NCI-H2227 (cell line): Measurements from ENCODE around the gene DENND11.

Experiments
- DNase-seq: peaks from one replicate; lab custom pipeline; 2025; ENCODE audit not compliant: unreplicated experiment; lab: John Stamatoyannopoulos, UW

The DENND11 gene, protein sequence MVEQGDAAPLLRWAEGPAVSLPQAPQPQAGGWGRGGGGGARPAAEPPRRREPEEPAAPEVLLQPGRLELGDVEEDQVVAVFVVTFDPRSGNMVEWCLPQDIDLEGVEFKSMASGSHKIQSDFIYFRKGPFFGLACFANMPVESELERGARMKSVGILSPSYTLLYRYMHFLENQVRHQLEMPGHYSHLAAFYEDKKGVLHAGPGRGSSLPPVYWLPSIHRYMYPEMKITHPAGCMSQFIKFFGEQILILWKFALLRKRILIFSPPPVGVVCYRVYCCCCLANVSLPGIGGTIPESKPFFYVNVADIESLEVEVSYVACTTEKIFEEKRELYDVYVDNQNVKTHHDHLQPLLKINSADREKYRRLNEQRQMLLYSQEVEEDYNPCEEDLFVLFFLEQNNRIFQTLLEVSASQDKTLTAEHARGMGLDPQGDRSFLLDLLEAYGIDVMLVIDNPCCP

GRCh38 chr7:141702047-141702567, at the start of gene DENND11:
Gene DENND11, minus strand, starts transcription at chr7:141702166. Its CDS starts 13 bp downstream, at chr7:141702153.
- DNase-seq, result peak; percentile 74

DNA sequence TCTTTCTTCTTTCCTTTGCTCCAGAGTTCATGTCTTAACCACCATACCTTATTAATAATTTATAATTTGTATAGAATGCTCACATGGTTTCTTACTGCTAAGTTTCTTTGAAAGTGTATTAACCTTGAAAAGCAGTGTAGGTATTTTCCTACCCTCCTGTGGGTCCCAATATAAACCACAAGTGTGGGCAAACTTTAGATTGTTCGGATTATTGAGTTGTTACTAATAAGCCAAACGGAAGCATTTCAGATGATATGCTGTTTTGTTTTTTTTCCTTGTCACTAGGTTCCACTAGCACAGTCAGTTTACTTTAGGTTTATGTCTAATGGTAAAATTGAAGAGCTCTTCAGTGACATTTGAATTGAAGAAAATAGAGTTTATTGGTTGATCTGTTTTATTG, 46.4 kb upstream of the DENND11 start:
- DNase-seq, result no peak

DNA sequence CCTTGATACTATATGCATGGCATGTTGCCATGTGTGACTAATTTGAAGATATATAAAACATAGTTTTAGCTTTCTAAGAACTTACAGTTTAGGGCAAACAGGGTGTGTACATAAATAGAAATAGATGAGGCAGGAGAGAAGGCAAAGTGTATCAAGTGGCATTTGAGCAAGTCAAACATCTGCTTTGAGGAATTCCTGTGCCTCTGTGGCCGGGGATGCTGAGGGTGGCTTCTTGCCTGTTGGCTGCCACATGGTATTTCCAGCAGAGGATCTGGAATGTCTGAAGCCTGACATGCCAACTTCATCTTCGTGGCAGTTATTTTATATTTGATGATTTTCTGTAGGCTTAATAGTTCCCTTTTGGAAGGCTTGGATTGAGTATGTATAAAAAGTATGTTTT, 42.2 kb upstream of the DENND11 start:
- DNase-seq, result no peak

- DNase-seq, result no peak
Observed at GRCh38 chr7:141742229-141742628, 40.3 kb upstream of the DENND11 start.

DNA sequence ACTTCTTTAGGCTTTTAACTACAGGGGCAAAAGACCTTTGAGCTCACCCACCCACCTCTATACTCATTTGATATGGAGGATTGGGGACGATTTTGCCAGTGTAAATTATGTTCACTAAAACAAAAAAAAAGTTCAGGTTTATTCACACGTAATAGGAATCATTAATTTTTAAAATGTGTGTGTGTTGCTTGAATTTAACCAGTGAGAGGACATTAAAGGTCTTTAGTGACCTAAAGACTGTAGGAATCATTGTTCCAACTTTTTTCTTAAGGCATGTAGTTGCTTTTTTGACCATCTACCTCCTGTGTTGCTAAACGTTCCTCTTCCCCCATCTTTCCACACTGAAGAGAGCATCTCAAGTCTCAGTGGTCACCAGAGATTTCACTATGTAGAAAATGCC, 37.3 kb upstream of the DENND11 start:
- DNase-seq, result no peak

- DNase-seq, result no peak
Observed at GRCh38 chr7:141738592-141739013, 36.6 kb upstream of the DENND11 start.

GRCh38 chr7:141737836-141738591, 36.0 kb upstream of the DENND11 start, which contains the start of gene SSBP1:
Gene SSBP1, plus strand, starts transcription at chr7:141738358. Its CDS starts 809 bp downstream, at chr7:141739167.
- DNase-seq, result peak; percentile 98

DNA sequence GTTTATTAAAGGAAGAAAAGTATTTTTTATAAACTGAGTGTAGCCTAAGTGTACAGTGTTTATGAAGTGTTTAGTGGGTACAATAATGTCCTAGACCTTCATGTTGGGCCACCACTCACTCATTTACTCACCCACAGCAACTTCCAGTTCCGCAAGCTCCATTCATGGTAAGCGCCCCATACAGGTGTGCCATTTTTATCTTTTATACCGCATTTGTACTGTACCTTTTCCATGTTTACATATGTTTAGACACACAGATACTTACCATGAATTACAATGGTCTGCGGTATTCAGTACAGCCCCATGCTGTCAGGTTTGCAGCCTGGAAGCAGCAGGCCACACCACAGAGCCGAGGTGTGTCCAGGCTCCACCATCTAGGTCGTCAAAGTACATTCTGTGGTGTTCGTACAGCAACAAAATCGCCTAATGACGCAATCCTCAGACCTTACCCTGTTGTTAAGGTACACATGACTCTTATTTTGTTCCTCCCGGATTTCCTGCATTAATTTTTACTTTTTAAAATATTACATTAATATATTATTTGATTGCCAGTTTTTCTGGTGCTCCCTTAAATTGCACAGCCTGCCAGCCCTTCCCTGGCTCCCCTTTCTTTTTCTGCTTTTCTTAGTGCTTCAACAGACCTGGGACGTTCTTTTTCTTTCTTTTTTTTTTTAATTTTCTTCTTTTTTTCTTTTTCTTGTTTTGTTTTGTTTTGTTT, 35.3 kb upstream of the DENND11 start:
- peak; percentile 36 for DNase-seq

- DNase-seq, result no peak
Observed at GRCh38 chr7:141731476-141732149, 29.6 kb upstream of the DENND11 start.

GRCh38 chr7:141729020-141729419, 27.1 kb upstream of the DENND11 start:
- DNase-seq, result no peak

DNA sequence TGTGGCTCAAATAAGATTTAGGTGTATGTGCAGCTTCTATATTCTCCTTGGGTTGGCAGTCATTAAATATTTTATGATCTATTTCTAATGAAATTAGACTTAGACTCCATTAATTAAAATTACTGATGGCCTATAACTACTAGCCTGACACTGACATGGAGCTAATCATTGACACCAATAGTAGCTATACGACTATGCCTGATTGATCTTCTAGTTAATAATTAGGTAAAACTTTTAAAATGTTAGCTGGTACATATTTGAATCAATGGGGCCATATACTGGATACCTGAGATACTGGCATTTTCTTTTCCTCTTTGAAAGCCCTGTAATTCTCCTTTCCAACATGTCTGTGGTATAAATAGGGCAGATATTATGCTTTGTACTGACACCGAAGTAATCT, 20.6 kb upstream of the DENND11 start:
- DNase-seq, result no peak

DNA sequence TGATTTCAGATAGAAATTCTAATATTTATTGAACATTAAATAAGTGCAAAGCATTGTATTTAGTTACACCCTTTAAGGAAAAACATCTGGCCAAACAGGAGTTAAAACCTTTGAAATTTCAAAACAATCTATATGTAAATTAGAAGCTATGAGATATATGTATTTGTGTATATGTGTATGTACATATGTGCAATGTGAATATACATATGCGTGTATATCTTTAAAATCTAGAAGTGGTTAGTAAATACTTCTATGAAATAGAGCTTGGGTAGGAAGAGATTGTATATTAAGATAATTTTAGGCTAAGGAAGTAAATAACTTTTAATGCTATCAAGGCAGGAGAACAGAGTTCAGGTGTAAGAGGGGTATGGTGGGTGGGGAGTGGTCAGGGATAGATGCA, 15.5 kb upstream of the DENND11 start:
- DNase-seq, result no peak

DNA sequence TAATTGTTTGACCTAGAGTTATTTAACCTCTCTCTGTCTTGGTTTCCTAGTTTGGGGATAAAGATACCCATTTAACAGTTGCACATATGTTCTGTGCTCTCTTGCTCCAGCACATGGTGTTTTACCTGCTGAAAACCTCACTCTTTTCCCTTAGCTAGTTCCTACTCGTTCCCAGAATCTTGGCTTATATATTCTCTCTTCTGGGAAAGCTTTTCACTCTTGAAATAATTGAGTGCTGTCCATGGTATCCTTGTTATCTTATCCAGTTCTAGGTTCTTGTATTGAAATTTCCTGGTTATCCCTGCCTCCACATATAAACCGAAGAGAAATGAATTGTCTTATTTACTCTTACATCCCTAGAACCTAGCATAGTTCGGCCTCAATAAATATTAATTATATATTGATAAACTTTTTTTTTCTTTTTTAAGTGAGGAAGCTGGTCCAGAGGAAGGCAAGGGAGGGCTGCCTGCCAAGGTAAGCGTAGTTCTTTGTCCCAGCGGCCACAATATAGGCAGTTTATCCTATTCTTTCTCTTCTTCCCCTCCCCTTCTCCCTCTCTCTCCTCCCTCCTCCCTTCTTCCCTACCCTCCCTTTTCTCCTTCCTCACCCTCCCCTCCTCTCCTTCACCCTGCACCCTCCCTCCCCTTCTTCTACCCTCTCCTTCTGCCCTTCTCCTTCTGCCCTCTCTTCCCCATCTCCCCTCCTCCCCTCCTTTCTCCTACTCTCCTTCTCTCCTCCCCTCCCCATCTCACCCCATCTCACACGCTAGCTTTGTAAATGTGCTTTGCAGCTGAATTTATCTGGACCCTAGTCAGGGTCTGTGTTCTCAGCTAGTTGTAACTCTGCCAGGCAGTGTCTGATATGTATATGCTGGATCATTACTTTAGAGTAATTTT, 14.1 kb upstream of the DENND11 start:
- no peak for DNase-seq

GRCh38 chr7:141715018-141715417, 13.1 kb upstream of the DENND11 start:
- DNase-seq, result no peak

GRCh38 chr7:141714571-141714970, 12.6 kb upstream of the DENND11 start:
- no peak for DNase-seq

DNA sequence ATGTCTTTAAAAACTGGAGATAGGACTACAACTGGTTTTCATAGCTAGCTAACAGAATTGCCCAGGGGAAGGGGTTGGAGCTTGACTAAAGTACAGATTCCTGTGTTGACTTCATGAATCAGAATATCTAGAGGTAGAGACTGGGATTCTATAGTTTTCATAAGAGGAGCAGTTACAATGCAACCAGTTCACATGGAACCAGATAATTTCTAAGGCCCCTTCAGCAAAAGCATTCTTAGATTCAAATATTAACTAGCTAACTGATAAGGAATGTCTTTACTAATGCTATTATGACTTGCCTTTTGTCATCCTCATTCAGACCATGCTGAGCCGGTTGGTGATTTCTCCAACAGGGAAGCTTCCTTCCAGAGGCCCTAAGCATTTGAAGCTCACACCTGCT, 11.9 kb upstream of the DENND11 start:
- no peak for DNase-seq

DNA sequence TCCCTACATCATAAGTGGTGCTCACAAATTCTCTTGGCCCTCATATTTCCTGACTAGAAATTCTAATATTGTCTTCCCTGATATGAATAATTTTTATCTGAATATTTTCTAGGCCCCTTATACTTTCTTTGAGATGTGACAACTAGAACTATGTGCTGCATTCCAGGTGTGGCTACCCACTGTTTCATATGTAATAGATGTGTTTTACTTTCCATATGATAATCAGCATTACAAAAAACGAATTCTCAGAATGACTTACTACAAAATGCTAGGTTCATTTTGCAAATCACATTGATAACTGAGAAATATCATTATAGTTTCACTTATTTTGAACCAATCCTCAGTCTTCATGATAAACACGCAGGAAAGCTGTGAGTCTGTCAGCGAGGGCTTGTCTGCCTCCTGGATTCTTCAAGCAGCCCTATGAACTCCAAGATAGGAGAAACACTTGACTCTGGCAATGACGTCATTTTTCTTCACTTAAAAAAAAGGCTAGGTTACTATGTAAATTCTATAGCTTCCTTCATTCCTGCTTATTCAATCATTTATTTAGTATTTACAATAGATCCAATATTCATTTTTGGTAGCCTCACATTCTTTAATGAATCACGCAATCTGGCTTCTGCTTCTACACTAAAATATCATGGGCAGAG, 10.8 kb upstream of the DENND11 start:
- DNase-seq, result no peak

DNA sequence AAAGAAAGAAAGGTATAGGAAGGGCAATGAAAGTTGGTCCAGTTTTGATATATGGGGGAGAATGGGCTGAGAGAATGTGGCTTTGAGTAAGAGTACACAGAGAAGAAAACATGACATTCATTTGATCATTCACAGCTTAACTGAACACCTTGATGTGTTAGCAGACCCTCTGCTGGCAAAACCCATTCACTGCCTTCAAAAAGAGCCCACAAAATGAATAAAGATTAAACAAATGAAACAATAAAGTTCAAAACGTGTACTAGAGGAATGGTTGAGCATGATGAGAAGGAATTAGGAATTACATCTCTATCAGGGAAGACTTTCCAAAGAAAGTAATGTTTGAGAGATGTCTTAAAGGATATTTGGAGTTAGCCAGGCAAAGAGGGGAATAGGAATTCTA, 8.3 kb upstream of the DENND11 start:
- no peak for DNase-seq

GRCh38 chr7:141709749-141710148, 7.8 kb upstream of the DENND11 start:
- no peak for DNase-seq
